ENCODE measurements around the gene CAV2.

DNA sequence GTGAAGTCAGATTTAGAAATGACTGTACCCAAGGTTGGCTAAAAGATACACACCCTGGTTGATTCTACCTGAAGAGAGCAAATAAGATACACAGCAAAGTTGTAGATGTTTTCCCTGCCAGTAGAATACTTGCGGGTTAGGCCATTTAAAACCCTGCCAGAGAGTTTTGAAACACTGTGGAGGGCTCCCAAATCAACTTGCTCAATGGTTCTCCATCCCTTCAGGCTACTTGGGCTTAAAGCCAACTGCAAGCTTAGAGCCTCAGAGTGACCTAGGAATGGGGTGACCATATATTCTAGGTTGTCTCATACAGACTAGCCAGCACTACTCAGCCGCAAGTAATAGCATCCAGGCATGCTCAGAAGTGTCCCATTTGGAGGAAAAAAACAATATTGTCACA lies 35.3 kb downstream of the CAV2 start:
- TF ChIP-seq, protein P1, sequence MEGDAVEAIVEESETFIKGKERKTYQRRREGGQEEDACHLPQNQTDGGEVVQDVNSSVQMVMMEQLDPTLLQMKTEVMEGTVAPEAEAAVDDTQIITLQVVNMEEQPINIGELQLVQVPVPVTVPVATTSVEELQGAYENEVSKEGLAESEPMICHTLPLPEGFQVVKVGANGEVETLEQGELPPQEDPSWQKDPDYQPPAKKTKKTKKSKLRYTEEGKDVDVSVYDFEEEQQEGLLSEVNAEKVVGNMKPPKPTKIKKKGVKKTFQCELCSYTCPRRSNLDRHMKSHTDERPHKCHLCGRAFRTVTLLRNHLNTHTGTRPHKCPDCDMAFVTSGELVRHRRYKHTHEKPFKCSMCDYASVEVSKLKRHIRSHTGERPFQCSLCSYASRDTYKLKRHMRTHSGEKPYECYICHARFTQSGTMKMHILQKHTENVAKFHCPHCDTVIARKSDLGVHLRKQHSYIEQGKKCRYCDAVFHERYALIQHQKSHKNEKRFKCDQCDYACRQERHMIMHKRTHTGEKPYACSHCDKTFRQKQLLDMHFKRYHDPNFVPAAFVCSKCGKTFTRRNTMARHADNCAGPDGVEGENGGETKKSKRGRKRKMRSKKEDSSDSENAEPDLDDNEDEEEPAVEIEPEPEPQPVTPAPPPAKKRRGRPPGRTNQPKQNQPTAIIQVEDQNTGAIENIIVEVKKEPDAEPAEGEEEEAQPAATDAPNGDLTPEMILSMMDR (IDR thresholded peaks at IDR 0.05), result no peak
- TF ChIP-seq ZFX (IDR thresholded peaks at IDR 0.05; ENCODE audit: borderline replicate concordance), result no peak
